HG03066 (cell line): Measurements from ENCODE around the gene FOXD2.

Experiments
- ATAC-seq: cut with Tn5 transposase; IDR thresholded peaks from one replicate; pipeline ENCODE4 v1.9.1; 2021; ENCODE audit warnings: low read depth; ENCODE audit not compliant: unreplicated experiment

FOXD2 gene

DNA sequence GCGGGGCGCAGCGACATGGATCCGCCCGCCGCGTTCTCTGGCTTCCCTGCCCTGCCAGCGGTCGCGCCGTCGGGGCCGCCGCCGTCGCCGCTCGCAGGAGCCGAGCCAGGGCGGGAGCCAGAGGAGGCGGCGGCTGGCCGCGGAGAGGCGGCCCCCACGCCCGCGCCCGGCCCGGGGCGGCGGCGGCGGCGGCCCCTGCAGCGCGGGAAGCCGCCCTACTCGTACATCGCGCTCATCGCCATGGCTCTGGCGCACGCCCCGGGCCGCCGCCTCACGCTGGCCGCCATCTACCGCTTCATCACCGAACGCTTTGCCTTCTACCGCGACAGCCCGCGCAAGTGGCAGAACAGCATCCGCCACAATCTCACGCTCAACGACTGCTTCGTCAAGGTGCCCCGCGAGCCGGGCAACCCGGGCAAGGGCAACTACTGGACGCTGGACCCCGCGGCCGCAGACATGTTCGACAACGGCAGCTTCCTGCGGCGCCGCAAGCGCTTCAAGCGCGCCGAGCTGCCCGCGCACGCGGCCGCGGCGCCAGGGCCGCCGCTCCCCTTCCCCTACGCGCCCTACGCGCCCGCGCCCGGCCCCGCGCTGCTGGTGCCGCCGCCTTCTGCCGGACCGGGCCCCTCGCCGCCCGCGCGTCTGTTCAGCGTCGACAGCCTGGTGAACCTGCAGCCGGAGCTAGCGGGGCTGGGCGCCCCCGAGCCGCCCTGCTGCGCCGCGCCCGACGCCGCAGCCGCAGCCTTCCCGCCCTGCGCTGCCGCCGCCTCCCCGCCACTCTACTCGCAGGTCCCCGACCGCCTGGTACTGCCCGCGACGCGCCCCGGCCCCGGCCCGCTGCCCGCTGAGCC, 21.3 kb upstream of the FOXD2 start:
- no peak for ATAC-seq

- ATAC-seq, result no peak
Measured at GRCh38 chr1:47417170-47418044, 20.4 kb upstream of the FOXD2 start.

- no peak for ATAC-seq
Measured at GRCh38 chr1:47418122-47418521, 19.7 kb upstream of the FOXD2 start.

- no peak for ATAC-seq
Measured at GRCh38 chr1:47418681-47419325, 19.0 kb upstream of the FOXD2 start.

- ATAC-seq, result no peak
Measured at GRCh38 chr1:47420547-47420946, 17.3 kb upstream of the FOXD2 start.

- ATAC-seq, result no peak
Measured at GRCh38 chr1:47423872-47424271, 14.0 kb upstream of the FOXD2 start.

DNA sequence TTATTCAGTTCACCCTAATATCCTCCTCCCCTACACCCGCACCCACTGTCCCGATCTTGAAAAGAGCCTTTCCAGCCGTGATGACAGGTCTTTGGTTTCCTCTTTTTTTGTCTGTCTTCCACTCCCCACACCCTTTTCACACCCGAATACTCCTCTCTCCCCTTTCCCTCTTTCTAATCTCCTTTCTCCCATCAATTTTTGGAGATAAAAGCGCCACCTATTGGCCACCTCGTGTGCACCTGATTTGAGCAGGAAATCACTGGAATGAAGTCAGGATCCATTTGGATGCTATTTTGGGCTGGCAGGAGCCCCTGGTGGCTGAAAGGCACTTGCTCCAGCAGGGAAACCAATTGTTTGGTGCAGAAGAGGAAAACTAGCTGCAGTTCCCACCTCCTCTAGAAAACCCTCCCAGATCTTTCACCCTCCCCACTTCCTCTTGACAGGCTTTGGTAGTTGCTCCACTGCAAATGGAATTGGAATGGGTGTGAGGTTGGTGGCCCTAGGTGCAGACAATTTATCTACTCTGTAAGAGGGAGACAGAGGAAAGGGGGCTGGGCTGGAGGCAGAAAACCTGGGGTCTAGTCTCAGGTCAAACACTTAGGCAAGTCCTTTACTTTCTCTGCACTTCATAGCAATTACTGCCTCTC, 13.4 kb upstream of the FOXD2 start:
- ATAC-seq, result no peak

DNA sequence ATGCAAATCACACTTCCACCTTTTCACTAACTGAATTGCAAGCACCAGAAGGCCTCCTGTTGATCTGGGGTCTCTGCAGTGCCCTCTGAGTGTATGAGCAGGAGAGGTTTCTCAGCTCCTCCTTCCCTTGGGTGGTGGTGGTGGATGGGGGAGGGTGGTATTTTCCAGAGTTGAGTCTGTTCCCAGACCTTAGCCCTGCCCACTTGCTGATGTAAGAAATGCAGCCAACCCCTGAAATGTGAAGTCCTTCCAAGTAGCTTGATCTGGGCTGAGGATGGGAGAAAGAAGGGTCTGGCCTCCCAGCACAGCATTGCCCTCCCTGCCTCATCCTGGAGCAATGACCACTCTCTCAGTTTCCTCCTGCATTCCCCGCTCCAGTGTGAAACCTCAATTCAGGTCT, 6.3 kb upstream of the FOXD2 start:
- no peak for ATAC-seq

DNA sequence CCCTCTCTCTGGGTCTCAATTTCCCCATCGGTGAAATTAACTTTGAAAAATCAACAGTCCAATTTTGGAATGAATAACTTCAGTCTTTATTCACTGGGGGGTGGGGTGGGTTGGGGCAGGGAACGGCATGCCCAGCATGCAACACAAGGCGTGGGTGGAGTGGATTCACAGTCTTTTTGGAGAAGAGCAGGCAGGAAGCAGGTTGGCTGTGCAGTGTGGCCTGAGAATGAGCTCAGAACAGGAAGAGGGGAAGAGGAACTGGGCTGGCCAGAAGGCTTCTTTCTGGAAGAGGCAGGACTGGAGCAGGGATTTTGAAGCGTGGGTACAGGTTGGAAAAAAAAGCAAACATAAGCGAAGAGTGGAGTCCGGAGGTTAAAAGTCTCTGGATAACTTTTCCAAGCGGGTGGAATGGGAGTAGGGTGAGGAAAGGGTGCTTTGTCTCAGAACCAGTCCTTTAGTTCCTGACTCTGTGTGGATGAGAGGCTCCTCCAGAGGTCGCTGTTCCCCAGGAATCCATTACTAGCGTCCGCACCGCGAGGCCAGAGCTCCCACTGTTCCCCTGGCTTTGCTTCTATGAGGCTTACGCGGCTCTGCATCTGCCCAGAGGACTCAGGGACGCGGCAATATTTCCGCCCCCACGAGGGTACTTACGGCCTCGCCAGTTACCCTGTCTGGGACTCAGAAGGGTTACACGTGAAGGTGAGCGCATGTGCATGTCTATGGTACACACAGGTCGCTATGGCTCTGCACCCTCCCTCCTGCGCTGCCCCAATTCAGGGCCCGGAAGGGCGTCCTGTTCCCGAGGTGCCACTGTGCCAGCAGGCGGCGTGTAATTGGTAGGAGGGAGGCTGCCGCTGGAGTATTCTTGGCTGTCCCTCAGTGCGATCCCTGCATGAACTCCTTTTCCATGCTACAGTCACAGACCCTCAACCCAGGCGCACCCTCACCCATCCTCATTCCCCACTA, 5.5 kb upstream of the FOXD2 start:
- ATAC-seq, result no peak

- ATAC-seq, result no peak
Measured at GRCh38 chr1:47433037-47433421, 4.8 kb upstream of the FOXD2 start.

- no peak for ATAC-seq
Measured at GRCh38 chr1:47433477-47434050, 4.3 kb upstream of the FOXD2 start.

GRCh38 chr1:47434051-47434842, 3.6 kb upstream of the FOXD2 start:
- no peak for ATAC-seq

DNA sequence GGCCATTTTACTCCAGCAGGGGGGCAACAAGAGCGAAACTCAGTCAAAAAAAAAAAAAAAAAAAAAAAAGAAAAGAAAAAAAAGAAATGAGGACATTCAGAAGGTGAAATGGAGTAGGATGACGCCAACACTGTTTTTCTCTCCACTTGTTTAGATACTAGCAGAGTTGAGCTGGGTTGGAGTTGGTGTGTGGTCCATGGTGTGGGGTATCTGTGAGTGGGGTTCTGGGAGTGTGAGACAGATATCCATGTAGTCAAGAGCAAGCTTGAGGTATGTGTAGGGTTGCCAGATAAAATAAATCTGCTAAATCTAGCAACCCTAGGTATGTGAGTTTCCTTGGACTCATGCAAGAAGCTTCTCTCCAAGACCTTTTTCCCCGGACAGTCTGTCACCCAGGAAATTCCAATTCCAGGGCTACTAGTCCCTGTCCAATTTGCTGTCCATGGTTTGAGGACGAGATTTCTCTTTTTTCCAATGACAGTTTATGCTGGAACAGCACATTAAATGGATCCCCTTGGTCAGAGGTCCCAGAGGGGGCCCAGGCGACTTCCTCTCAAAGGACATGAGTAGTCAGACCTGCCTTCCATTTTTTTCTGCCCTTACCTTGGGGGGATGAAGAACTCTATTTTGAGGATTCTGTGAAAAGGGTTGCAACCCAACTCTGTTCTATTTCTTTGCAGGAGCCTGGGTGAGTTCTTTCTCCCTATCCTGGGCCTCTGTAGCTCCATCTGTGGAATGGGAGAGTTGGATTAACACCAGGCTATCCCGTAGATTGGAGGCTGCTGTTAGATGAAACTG, 2.1 kb upstream of the FOXD2 start:
- ATAC-seq, result no peak

GRCh38 chr1:47436304-47436978, 1.4 kb upstream of the FOXD2 start:
- ATAC-seq, result peak; percentile 39

GRCh38 chr1:47436979-47437446, 831 bp upstream of the FOXD2 start:
- ATAC-seq, result peak; percentile 12

DNA sequence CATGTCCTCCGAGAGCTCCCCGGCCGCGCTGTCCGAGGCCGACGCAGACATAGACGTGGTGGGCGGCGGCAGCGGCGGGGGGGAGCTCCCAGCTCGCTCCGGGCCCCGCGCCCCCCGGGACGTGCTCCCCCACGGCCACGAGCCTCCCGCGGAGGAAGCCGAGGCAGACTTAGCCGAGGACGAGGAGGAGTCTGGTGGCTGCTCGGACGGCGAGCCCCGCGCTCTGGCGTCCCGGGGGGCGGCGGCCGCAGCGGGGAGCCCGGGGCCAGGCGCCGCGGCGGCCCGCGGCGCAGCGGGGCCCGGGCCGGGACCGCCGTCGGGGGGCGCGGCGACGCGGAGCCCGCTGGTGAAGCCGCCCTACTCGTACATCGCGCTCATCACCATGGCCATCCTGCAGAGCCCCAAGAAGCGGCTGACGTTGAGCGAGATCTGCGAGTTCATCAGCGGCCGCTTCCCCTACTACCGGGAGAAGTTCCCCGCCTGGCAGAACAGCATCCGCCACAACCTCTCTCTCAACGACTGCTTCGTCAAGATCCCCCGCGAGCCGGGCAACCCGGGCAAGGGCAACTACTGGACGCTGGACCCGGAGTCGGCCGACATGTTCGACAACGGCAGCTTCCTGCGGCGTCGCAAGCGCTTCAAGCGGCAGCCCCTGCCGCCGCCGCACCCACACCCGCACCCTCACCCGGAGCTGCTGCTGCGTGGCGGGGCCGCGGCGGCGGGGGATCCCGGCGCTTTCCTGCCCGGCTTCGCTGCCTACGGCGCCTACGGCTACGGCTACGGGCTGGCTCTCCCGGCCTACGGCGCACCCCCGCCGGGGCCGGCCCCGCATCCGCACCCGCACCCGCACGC, 547 bp downstream of the FOXD2 start:
- no peak for ATAC-seq
